T-helper 2 cell treated with Interferon-gamma antibody and Interleukin-4, amounts not matched to agents 100 ng/mL and 5 ng/mL, for 36 hours (primary cell): ENCODE measurements around the gene SV2C. TPM values are rescaled to one million over a fixed set of nuclear protein-coding genes. Genes with fewer than 3 reads are reported as not detected.

Experiments
- intact Hi-C: fragments of 100-400 bp; cut with micrococcal nuclease; formaldehyde crosslinking; loops from one replicate; pipeline ENCODE4 v1.15.1; 2023
- total RNA-seq: library from RNA; stranded (reverse); gene quantifications from 2 replicates; pipeline ENCODE4 v1.2.3, GENCODE V29; 2022

The SV2C gene
- total RNA-seq, 1 donor from 2014 or later = 0.02 TPM

GRCh38 chr5:76163111-76163628, 80.0 kb downstream of the SV2C start:
- intact Hi-C loops = no loop called here

- intact Hi-C loops = no loop called here
Measured at GRCh38 chr5:76165029-76165428, 81.8 kb downstream of the SV2C start.

GRCh38 chr5:76165711-76166374, 82.7 kb downstream of the SV2C start:
- intact Hi-C loops = no loop called here

GRCh38 chr5:76166886-76167576, 83.8 kb downstream of the SV2C start:
- intact Hi-C loops = no loop called here

- intact Hi-C loops = no loop called here
Measured at GRCh38 chr5:76169146-76169905, 86.1 kb downstream of the SV2C start.

- intact Hi-C loops = no loop called here
Measured at GRCh38 chr5:76174101-76174500, 90.9 kb downstream of the SV2C start.

GRCh38 chr5:76175051-76175666, 92.0 kb downstream of the SV2C start:
- intact Hi-C loops = loop anchor here (5.0 kb wide), 1 partner anchor 938 kb away; the partner anchor contains the start of gene ANKRD31

GRCh38 chr5:76175821-76176403, 92.7 kb downstream of the SV2C start:
- intact Hi-C loops = loop anchor here (5.0 kb wide), 1 partner anchor 939 kb away; the partner anchor contains the start of gene ANKRD31

GRCh38 chr5:76177978-76178377, 94.8 kb downstream of the SV2C start:
- intact Hi-C loops = loop anchor here (5.0 kb wide), 1 partner anchor 941 kb away; the partner anchor contains the start of gene ANKRD31

- intact Hi-C loops = loop anchor here (5.0 kb wide), 1 partner anchor 942 kb away; the partner anchor contains the start of gene ANKRD31
Measured at GRCh38 chr5:76178913-76179312, 95.7 kb downstream of the SV2C start.

- intact Hi-C loops = loop anchor here (2.0 kb wide), 1 partner anchor 104 kb away; no protein-coding TSS in a partner anchor
Measured at GRCh38 chr5:76180814-76181805, 97.9 kb downstream of the SV2C start.

- intact Hi-C loops = no loop called here
Measured at GRCh38 chr5:76187386-76187785, 104.2 kb downstream of the SV2C start.

GRCh38 chr5:76190356-76190755, 107.2 kb downstream of the SV2C start:
- intact Hi-C loops = no loop called here

- intact Hi-C loops = no loop called here
Measured at GRCh38 chr5:76192837-76193236, 109.7 kb downstream of the SV2C start.

- intact Hi-C loops = no loop called here
Measured at GRCh38 chr5:76193635-76194034, 110.5 kb downstream of the SV2C start.

GRCh38 chr5:76194340-76194739, 111.2 kb downstream of the SV2C start:
- intact Hi-C loops = no loop called here

- intact Hi-C loops = no loop called here
Measured at GRCh38 chr5:76196457-76196856, 113.3 kb downstream of the SV2C start.

GRCh38 chr5:76196886-76197489, 113.8 kb downstream of the SV2C start:
- intact Hi-C loops = no loop called here

- intact Hi-C loops = no loop called here
Measured at GRCh38 chr5:76197726-76198125, 114.5 kb downstream of the SV2C start.
